ENCODE results near the gene DUSP7. TPM values are rescaled to one million over a fixed set of nuclear protein-coding genes. Genes with fewer than 3 reads are reported as not detected.
A peak's percentile ranks its signal among the peaks of the same experiment; 100 is the strongest.
"Not testable (repeated sequence)": the region's sequence is repeated elsewhere in the genome, so short reads cannot be mapped to it uniquely, and the experiment has no call there.

Gene DUSP7
- total RNA-seq, 1 donor from 2014 or later = 2.4 TPM

DNA sequence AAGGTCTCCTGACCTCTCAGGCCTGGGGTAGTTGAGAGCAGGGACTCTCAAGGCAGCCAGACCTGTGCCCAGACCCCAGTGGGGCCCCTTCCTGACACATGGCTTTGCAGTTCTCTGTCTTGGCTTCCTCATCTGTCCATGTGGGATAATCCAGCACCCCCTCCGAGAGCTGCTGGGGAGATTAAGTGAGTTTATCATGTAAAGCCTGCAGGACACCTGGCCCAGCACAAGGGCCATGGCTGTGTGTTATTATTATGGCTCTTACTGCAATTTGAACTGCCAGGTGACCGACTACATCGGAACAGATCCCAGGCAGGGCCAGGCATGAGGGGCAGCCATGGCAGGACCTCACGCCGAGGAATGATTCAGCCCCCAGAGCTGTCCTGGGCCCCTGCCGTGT lies 12.6 kb downstream of the DUSP7 start:
- no peaks in the 10 kb centered on the region for H3F3A ChIP-seq (ENCODE audit: low read depth)
- no peak overlapping the region for H3K9ac ChIP-seq
- no peak overlapping the region for H3K27ac ChIP-seq
- H3K4me3 ChIP-seq = no peak overlapping the region
- Mint-ChIP-seq H3K36me3 (no peaks in the 10 kb centered on the region), H3K4me3 (no peak overlapping the region), H3K9me3 (no peaks in the 10 kb centered on the region), H3K4me1 (peaks cover 29% of the 10 kb centered on the region), H3K27ac (no peak overlapping the region), H3K27me3 (ENCODE audit: insufficient read depth, low read depth) (peaks cover 5% of the 10 kb centered on the region)
- no peaks in the 10 kb centered on the region for H3K79me2 ChIP-seq (ENCODE audit: low read depth)
- H4K20me1 ChIP-seq (ENCODE audit: low read depth) = no peaks in the 10 kb centered on the region
- no peaks in the 10 kb centered on the region for H3K36me3 ChIP-seq
- H3K4me2 ChIP-seq = no peak overlapping the region
- no peak for DNase-seq (ENCODE audit: low spot score)
- TF ChIP-seq EZH2phosphoT487 (IDR thresholded peaks at IDR 0.05) (no peak), EZH2 (IDR thresholded peaks at IDR 0.05) (no peak)
- TF ChIP-seq, protein P1, sequence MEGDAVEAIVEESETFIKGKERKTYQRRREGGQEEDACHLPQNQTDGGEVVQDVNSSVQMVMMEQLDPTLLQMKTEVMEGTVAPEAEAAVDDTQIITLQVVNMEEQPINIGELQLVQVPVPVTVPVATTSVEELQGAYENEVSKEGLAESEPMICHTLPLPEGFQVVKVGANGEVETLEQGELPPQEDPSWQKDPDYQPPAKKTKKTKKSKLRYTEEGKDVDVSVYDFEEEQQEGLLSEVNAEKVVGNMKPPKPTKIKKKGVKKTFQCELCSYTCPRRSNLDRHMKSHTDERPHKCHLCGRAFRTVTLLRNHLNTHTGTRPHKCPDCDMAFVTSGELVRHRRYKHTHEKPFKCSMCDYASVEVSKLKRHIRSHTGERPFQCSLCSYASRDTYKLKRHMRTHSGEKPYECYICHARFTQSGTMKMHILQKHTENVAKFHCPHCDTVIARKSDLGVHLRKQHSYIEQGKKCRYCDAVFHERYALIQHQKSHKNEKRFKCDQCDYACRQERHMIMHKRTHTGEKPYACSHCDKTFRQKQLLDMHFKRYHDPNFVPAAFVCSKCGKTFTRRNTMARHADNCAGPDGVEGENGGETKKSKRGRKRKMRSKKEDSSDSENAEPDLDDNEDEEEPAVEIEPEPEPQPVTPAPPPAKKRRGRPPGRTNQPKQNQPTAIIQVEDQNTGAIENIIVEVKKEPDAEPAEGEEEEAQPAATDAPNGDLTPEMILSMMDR (IDR thresholded peaks at IDR 0.05) = no peak
- no peak overlapping the region for H2AFZ ChIP-seq (replicated peaks)
- no peaks in the 10 kb centered on the region for H3K27me3 ChIP-seq
- H3K4me1 ChIP-seq = peaks cover 18% of the 10 kb centered on the region
- H3K9me3 ChIP-seq (ENCODE audit: low read depth) = no peaks in the 10 kb centered on the region

GRCh38 chr3:52043039-52043438 lies 13.3 kb downstream of the DUSP7 start:
- H3K4me1 ChIP-seq = peaks cover 18% of the 10 kb centered on the region
- H3K4me1 Mint-ChIP-seq = peaks cover 29% of the 10 kb centered on the region
- not testable (repeated sequence) for H3K9me3 Mint-ChIP-seq

GRCh38 chr3:52041118-52041731 lies 15.1 kb downstream of the DUSP7 start:
- H3K4me3 Mint-ChIP-seq = no peak overlapping the region
- peak overlapping the region; percentile 90 for H3K27ac Mint-ChIP-seq
- H3K9me3 Mint-ChIP-seq = no peaks in the 10 kb centered on the region
- Histone ChIP-seq H3K27ac (no peak overlapping the region), H3F3A (ENCODE audit: low read depth) (no peaks in the 10 kb centered on the region), H4K20me1 (ENCODE audit: low read depth) (no peaks in the 10 kb centered on the region), H2AFZ (replicated peaks) (no peak overlapping the region), H3K9ac (no peak overlapping the region), H3K4me3 (no peak overlapping the region), H3K36me3 (no peaks in the 10 kb centered on the region), H3K27me3 (no peaks in the 10 kb centered on the region), H3K79me2 (ENCODE audit: low read depth) (no peaks in the 10 kb centered on the region), H3K4me2 (no peak overlapping the region), H3K9me3 (ENCODE audit: low read depth) (no peaks in the 10 kb centered on the region), H3K4me1 (peaks cover 18% of the 10 kb centered on the region)
- DNase-seq (ENCODE audit: low spot score) = peak; percentile 65
- no peaks in the 10 kb centered on the region for H3K36me3 Mint-ChIP-seq
- H3K27me3 Mint-ChIP-seq (ENCODE audit: insufficient read depth, low read depth) = peaks cover 7% of the 10 kb centered on the region
- H3K4me1 Mint-ChIP-seq = peaks cover 25% of the 10 kb centered on the region
- no peak for TF ChIP-seq EZH2phosphoT487 (IDR thresholded peaks at IDR 0.05)
- TF ChIP-seq EZH2 (IDR thresholded peaks at IDR 0.05) = no peak
- TF ChIP-seq, protein P1 (IDR thresholded peaks at IDR 0.05) = peak; percentile 42

More at GRCh38 chr3:52043039-52043438, 13.3 kb downstream of the DUSP7 start:
- H3K27me3 Mint-ChIP-seq (ENCODE audit: insufficient read depth, low read depth); H3K9me3 ChIP-seq (ENCODE audit: low read depth); H2AFZ ChIP-seq (replicated peaks); H3K79me2 ChIP-seq (ENCODE audit: low read depth); H3K4me3 ChIP-seq; H4K20me1 ChIP-seq (ENCODE audit: low read depth); H3K36me3 ChIP-seq; H3K27ac Mint-ChIP-seq; H3K9ac ChIP-seq; H3K27me3 ChIP-seq; DNase-seq (ENCODE audit: low spot score); H3K36me3 Mint-ChIP-seq; H3F3A ChIP-seq (ENCODE audit: low read depth); H3K4me2 ChIP-seq; H3K27ac ChIP-seq; H3K4me3 Mint-ChIP-seq: not testable (repeated sequence)

DNA sequence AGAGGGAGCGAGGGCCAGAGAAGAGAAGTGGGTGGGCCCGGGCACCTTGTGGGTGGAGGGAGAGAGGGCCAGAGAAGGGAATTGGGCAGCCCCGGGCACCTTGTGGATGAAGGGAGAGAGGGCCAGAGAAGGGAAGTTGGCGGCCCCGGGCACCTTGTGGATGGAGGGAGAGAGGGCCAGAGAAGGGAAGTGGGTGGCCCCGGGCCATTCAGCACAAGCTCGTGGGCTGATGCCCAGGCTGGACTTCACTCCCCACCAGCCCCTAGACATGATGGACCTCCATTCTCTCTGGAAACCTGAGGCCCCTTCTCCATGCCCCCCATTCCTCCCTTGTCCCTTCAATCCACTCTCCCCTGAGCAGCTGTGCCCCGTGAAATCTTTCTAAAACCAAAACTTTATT lies 15.8 kb downstream of the DUSP7 start:
- H3K4me1 Mint-ChIP-seq = peaks cover 24% of the 10 kb centered on the region
- peak overlapping the region; percentile 90 for H3K27ac Mint-ChIP-seq
- H3K27me3 Mint-ChIP-seq (ENCODE audit: insufficient read depth, low read depth) = peaks cover 6% of the 10 kb centered on the region
- no peak for DNase-seq (ENCODE audit: low spot score)
- Histone ChIP-seq H3K27me3 (no peaks in the 10 kb centered on the region), H3K4me2 (no peak overlapping the region), H3K9me3 (ENCODE audit: low read depth) (no peaks in the 10 kb centered on the region), H3K9ac (no peak overlapping the region), H3K4me3 (no peak overlapping the region), H3F3A (ENCODE audit: low read depth) (no peaks in the 10 kb centered on the region), H3K4me1 (peaks cover 18% of the 10 kb centered on the region), H3K36me3 (no peaks in the 10 kb centered on the region), H3K79me2 (ENCODE audit: low read depth) (no peaks in the 10 kb centered on the region), H2AFZ (replicated peaks) (no peak overlapping the region), H4K20me1 (ENCODE audit: low read depth) (no peaks in the 10 kb centered on the region), H3K27ac (no peak overlapping the region)
- no peak overlapping the region for H3K4me3 Mint-ChIP-seq
- no peaks in the 10 kb centered on the region for H3K9me3 Mint-ChIP-seq
- no peaks in the 10 kb centered on the region for H3K36me3 Mint-ChIP-seq
- TF ChIP-seq, protein P1 (IDR thresholded peaks at IDR 0.05) = no peak
- TF ChIP-seq EZH2 (IDR thresholded peaks at IDR 0.05) (no peak), EZH2phosphoT487 (IDR thresholded peaks at IDR 0.05) (no peak)
